ENCODE measurements around the gene CLDN5.
"Not testable (repeated sequence)": the region's sequence is repeated elsewhere in the genome, so short reads cannot be mapped to it uniquely, and the experiment has no call there.

The CLDN5 gene

DNA sequence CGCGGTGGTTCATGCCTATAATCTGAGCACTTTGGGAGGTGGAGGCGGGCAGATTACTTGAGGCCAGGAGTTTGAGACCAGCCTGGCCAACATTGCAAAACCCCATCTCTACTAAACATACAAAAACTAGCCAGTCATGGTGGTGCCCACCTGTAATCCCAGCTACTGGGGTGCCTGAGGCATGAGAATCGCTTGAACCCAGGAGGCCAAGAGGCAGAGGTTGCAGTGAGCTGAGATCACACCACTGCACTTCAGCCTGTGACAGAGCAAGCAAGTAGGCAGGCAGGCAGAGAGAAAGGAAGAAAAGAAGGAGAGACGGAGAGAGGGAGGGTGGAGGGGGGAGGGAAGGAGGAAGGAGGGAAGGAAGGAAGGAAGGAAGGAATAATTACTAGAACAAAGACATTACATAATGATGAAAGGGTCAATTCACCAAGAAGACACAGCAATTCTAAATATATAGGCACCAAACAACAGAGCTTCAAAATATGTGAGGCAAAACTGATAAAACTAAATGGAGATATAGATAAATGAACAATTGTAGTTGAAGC is 13.8 kb upstream of the CLDN5 start:
- no peak for DNase-seq (ENCODE audit: low read depth)
- in situ Hi-C loops (cut with HindIII; ENCODE audit: low sequenced_read_pairs) = no loop called here
- no peak overlapping the region for H3K4me3 ChIP-seq (ENCODE audit: low read depth, low read length)
- TF ChIP-seq, protein P1, sequence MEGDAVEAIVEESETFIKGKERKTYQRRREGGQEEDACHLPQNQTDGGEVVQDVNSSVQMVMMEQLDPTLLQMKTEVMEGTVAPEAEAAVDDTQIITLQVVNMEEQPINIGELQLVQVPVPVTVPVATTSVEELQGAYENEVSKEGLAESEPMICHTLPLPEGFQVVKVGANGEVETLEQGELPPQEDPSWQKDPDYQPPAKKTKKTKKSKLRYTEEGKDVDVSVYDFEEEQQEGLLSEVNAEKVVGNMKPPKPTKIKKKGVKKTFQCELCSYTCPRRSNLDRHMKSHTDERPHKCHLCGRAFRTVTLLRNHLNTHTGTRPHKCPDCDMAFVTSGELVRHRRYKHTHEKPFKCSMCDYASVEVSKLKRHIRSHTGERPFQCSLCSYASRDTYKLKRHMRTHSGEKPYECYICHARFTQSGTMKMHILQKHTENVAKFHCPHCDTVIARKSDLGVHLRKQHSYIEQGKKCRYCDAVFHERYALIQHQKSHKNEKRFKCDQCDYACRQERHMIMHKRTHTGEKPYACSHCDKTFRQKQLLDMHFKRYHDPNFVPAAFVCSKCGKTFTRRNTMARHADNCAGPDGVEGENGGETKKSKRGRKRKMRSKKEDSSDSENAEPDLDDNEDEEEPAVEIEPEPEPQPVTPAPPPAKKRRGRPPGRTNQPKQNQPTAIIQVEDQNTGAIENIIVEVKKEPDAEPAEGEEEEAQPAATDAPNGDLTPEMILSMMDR (IDR thresholded peaks at IDR 0.05; ENCODE audit: low read depth, low read length, missing control alignments) = no peak

GRCh38 chr22:19536564-19536963 is 12.4 kb upstream of the CLDN5 start:
- DNase-seq (ENCODE audit: low read depth) = no peak
- TF ChIP-seq, protein P1 (IDR thresholded peaks at IDR 0.05; ENCODE audit: low read depth, low read length, missing control alignments) = no peak
- in situ Hi-C loops (cut with HindIII; ENCODE audit: low sequenced_read_pairs) = no loop called here
- H3K4me3 ChIP-seq (ENCODE audit: low read depth, low read length) = no peak overlapping the region

- TF ChIP-seq, protein P1 (IDR thresholded peaks at IDR 0.05; ENCODE audit: low read depth, low read length, missing control alignments) = no peak
- in situ Hi-C loops (cut with HindIII; ENCODE audit: low sequenced_read_pairs) = no loop called here
Observed at GRCh38 chr22:19535001-19535400, 10.8 kb upstream of the CLDN5 start.

GRCh38 chr22:19533857-19534256 is 9.6 kb upstream of the CLDN5 start:
- H3K4me3 ChIP-seq (ENCODE audit: low read depth, low read length) = no peak overlapping the region
- DNase-seq (ENCODE audit: low read depth) = no peak
- in situ Hi-C loops (cut with HindIII; ENCODE audit: low sequenced_read_pairs) = no loop called here
- TF ChIP-seq, protein P1 (IDR thresholded peaks at IDR 0.05; ENCODE audit: low read depth, low read length, missing control alignments) = no peak

More at GRCh38 chr22:19535001-19535400, 10.8 kb upstream of the CLDN5 start:
- DNase-seq (ENCODE audit: low read depth) = no peak
- no peak overlapping the region for H3K4me3 ChIP-seq (ENCODE audit: low read depth, low read length)

DNA sequence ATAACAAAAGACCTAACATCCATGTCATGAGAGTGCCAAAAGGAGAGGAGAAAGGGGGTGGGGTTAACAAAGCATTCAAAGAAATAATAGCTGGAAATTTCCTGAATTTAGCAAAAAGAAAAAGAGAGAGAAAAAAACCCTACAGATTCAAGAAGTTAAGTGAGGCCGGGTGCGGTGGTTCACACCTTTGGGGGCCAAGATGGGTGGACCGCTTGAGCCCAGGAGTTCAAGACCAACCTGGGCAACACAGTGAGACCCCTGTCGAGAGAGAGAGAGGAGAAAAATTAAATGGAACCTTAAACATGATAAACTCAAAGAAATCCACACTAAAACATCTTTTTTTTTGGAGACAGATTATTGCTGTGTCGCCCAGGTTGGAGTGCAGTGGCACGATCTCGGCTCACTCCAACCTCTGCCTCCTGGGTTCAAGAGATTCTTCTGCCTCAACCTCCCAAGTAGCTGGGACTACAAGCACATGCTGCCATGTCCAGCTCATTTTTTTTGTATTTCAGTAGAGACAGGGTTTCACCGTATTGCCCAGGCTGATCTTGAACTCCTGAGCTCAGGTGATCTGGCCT is 8.9 kb upstream of the CLDN5 start:
- H3K4me3 ChIP-seq (ENCODE audit: low read depth, low read length) = no peak overlapping the region
- no peak for DNase-seq (ENCODE audit: low read depth)
- TF ChIP-seq, protein P1 (IDR thresholded peaks at IDR 0.05; ENCODE audit: low read depth, low read length, missing control alignments) = no peak
- in situ Hi-C loops (cut with HindIII; ENCODE audit: low sequenced_read_pairs) = no loop called here

GRCh38 chr22:19531327-19531726 is 7.1 kb upstream of the CLDN5 start:
- in situ Hi-C loops (cut with HindIII; ENCODE audit: low sequenced_read_pairs); DNase-seq (ENCODE audit: low read depth); H3K4me3 ChIP-seq (ENCODE audit: low read depth, low read length): not testable (repeated sequence)

DNA sequence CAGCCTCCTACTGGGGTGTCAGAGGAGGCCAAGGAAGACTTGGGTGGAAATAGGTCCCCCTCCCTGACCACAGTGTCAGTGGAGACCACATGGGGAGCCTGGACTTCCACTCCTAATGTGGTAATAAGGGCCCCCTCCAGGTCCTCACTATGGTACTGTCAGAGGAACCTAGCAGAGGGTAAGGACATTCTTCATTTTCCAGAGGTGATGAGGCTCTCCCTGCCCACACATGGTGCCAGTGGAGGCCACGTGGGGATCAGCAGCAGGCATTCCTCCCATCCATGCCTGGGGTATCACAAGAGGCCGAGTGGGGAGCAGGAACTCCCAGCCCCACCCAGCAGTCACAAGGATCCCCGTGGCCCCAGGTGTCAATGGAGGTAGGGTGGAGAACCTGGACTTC is 6.5 kb upstream of the CLDN5 start:
- H3K4me3 ChIP-seq (ENCODE audit: low read depth, low read length) = no peak overlapping the region
- DNase-seq (ENCODE audit: low read depth) = no peak
- TF ChIP-seq, protein P1 (IDR thresholded peaks at IDR 0.05; ENCODE audit: low read depth, low read length, missing control alignments) = no peak
- in situ Hi-C loops (cut with HindIII; ENCODE audit: low sequenced_read_pairs) = no loop called here
